Measurements from ENCODE around the gene FBXL20.

Gene FBXL20

DNA sequence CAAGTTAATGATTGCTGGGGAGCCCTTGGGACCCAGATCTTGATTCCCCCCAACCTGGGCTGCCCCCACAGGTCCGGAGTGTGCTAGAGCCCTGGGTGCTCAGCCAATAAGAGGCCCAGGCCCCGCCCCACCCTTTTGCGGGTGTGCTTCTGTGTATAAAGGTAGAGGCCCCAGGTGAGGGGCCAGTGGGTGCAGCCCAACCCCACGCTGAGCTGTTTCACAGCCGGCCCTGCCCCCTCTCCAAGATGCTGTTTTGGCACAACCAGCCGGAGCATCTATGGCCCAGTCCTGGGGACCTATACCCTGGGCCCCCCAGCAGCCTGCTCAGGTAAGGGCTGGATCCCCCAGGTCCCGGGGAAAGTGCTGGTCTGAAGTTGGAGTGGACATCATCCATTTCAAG, 163.8 kb downstream of the FBXL20 start:
- Histone ChIP-seq H3K27ac (no peak overlapping the region), H3K4me3 (no peak overlapping the region)
- DNase-seq: peak in 1 of 2 donors; percentile 54

DNA sequence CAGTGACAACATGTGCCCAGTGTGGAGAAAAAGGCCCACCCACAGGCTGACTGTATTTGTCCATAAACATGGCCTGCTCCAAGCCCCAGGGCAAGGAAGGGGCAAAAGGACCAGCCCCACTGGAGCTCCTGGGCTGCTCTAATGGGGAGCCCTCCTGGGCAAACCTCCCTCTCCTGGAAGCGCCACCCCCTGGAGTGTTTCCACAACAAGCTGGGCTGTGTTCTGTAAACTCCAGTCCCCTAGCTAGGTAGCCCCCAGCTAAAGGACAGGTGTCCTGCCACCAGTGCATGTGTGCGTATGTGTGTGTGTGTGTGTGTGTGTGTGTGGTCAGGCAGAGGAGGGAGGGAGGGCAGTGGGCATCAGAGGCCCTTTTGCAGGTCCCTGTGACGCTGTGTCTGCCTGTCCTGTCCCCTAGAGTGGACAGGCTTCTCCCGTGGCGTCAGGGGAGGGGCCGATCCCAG, 164.4 kb downstream of the FBXL20 start:
- DNase-seq: peak in 1 of 2 donors; percentile 48
- no peak overlapping the region for H3K4me3 ChIP-seq
- TF ChIP-seq CTCF (IDR thresholded peaks at IDR 0.05): no peak
- no peaks in the 10 kb centered on the region for H3K36me3 ChIP-seq
- H3K27ac ChIP-seq: no peak overlapping the region
- H3K4me1 ChIP-seq: peaks cover 0 to 24% (median 14%) of the 10 kb centered on the region in 4 donors
- intact Hi-C loops (cut with DNase I; ENCODE audit: low total_unique reads): loop anchor here (10.0 kb wide), 1 partner anchor 72 kb away; the partner anchor contains the start of gene ARL5C
- no peaks in the 10 kb centered on the region for H3K9me3 ChIP-seq
- peaks cover 0 to 8% of the 10 kb centered on the region in 2 donors for H3K27me3 ChIP-seq

More for the DNA sequence above, 163.8 kb downstream of the FBXL20 start:
- Histone ChIP-seq H3K9me3 (no peaks in the 10 kb centered on the region), H3K27me3 (peaks cover 0 to 8% of the 10 kb centered on the region in 2 donors), H3K36me3 (no peaks in the 10 kb centered on the region), H3K4me1 (peaks cover 0 to 18% (median 10%) of the 10 kb centered on the region in 4 donors)
- intact Hi-C loops (cut with DNase I; ENCODE audit: low total_unique reads): loop anchor here (10.0 kb wide), 1 partner anchor 73 kb away; the partner anchor contains the start of gene ARL5C
- TF ChIP-seq CTCF (IDR thresholded peaks at IDR 0.05): no peak

GRCh38 chr17:39236450-39236927, 164.9 kb downstream of the FBXL20 start:
- intact Hi-C loops (cut with DNase I; ENCODE audit: low total_unique reads): loop anchor here (10.0 kb wide), 1 partner anchor 72 kb away; the partner anchor contains the start of gene ARL5C
- Histone ChIP-seq H3K9me3 (no peaks in the 10 kb centered on the region), H3K4me1 (peaks cover 0 to 29% (median 20%) of the 10 kb centered on the region in 4 donors), H3K4me3 (no peak overlapping the region), H3K36me3 (no peaks in the 10 kb centered on the region), H3K27ac (no peak overlapping the region), H3K27me3 (peaks cover 0 to 8% of the 10 kb centered on the region in 2 donors)
- TF ChIP-seq CTCF (IDR thresholded peaks at IDR 0.05): no peak
- peak in 1 of 2 donors; percentile 47 for DNase-seq

GRCh38 chr17:39235555-39236449, 165.6 kb downstream of the FBXL20 start:
- Histone ChIP-seq H3K36me3 (no peaks in the 10 kb centered on the region), H3K9me3 (no peaks in the 10 kb centered on the region), H3K27me3 (peaks cover 0 to 8% of the 10 kb centered on the region in 2 donors), H3K27ac (no peak overlapping the region), H3K4me1 (peaks cover 0 to 36% (median 26%) of the 10 kb centered on the region in 4 donors), H3K4me3 (no peak overlapping the region)
- peak; percentile 26 to 34 for TF ChIP-seq CTCF (IDR thresholded peaks at IDR 0.05)
- intact Hi-C loops (cut with DNase I; ENCODE audit: low total_unique reads): loop anchor here (10.0 kb wide), 1 partner anchor 71 kb away; the partner anchor contains the start of gene ARL5C
- peak in 1 of 2 donors; percentile 39 for DNase-seq

DNA sequence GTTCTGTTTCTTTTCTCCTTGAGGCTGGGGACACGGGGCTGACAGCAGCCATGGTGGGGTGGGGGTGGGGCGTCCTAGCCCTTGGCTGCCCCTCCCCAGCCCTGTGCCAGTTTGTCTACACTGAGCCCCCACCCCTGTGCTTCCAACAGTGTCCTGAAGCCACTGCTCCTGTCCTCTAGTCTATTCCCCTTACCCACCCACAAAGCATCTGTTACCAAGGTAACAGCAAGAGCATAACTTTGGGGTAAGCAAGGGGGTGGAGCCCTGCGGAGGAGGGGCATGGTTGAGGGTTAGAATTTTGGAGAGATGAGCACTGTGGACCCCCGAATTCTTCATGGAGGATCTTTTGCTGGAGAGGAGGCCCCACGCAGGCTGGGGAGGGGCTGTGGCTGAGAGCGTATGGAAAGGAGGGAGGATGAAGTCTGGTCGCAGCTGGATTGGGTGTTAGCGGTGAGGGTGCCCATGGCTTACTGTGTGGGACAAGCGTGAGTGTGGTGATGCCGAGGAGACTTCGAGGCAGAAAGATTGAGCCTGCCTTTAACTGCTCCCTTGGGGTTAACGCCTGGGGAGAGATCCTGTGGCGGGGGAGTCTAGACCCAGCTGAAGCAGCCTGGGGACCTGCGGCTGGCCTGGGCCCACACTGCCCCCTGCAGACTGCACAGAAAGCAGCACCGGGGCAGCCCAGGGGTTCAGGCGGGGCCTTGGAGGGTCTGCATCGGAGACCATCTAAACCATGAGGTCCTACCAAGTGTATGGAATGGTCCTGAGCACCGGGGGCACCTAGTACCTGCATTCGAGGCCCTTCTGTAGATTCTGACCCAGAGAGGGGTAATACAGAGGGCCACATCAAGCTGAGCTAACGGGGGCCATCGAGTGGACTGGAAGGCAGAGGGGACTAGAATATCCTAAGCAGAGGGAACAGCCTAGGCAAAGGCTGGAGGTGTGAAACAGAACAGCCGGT, 169.6 kb downstream of the FBXL20 start:
- intact Hi-C loops (cut with DNase I; ENCODE audit: low total_unique reads): loop anchor here (2.0 to 10.0 kb wide), 3 partner anchors 25 to 67 kb away; partner anchors contain the start of genes ARL5C and CACNB1
- Histone ChIP-seq H3K9me3 (no peaks in the 10 kb centered on the region), H3K27me3 (no peaks in the 10 kb centered on the region), H3K4me3 (peak overlapping the region in 1 of 2 donors; percentile 27), H3K27ac (peak overlapping the region; percentile 72 to 75), H3K4me1 (peaks cover 0 to 34% (median 24%) of the 10 kb centered on the region in 4 donors), H3K36me3 (no peaks in the 10 kb centered on the region)
- peak in 1 of 2 donors; percentile 90 for DNase-seq
- TF ChIP-seq CTCF (IDR thresholded peaks at IDR 0.05): peak; percentile 90 to 94
